ENCODE measurements around the gene C1orf226. TPM values are rescaled to one million over a fixed set of nuclear protein-coding genes. Genes with fewer than 3 reads are reported as not detected.

The C1orf226 gene
- polyA plus RNA-seq, 2 of the 4 experiments (the other 2 are of a cell fraction) = 0.32 to 0.37 TPM

- TF ChIP-seq FOSL2 (IDR thresholded peaks at IDR 0.05) (no peak), FOSL2 (CRISPR knock-in tag; IDR thresholded peaks at IDR 0.05) (no peak), POLR2AphosphoS2 (conservative IDR thresholded peaks at IDR 0.05; ENCODE audit: low read length) (no peak)
- Histone ChIP-seq H3K4me1 (no peaks in the 10 kb centered on the region), H3K4me3 (no peak overlapping the region), H3K27ac (no peak overlapping the region), H3K4me2 (no peak overlapping the region), H3K9me3 (no peaks in the 10 kb centered on the region)
- FAIRE-seq (no peak), DNase-seq (ENCODE audit: low read depth in 1 of 2, low spot score in 1 of 2) (no peak), ATAC-seq (no peak)
- POLR2A ChIA-PET = no interaction called here
- whole genome bisulfite sequencing (ENCODE audit: missing lambda C conversion rate) = 88% methylated on average over 35 of the region's 36 CpGs
- CTCF ChIA-PET = no interaction called here
Observed at GRCh38 chr1:162367073-162367472, 14.5 kb upstream of the C1orf226 start.

GRCh38 chr1:162367772-162368171 lies 13.8 kb upstream of the C1orf226 start:
- DNase-seq (ENCODE audit: low read depth in 1 of 2, low spot score in 1 of 2) (no peak), FAIRE-seq (no peak), ATAC-seq (no peak)
- Histone ChIP-seq H3K4me2 (no peak overlapping the region), H3K27ac (no peak overlapping the region), H3K9me3 (no peaks in the 10 kb centered on the region), H3K4me1 (no peaks in the 10 kb centered on the region), H3K4me3 (no peak overlapping the region)
- WGBS (ENCODE audit: missing lambda C conversion rate) = 74% methylated on average over 9 of the region's 10 CpGs
- ChIA-PET CTCF (no interaction called here), POLR2A (no interaction called here)
- TF ChIP-seq USF2 (IDR thresholded peaks at IDR 0.05) (no peak), POLR2A (IDR thresholded peaks at IDR 0.05; ENCODE audit: low read length) (no peak), RFX5 (IDR thresholded peaks at IDR 0.05) (no peak), HOXA7 (CRISPR knock-in tag; IDR thresholded peaks at IDR 0.05) (no peak), HMGXB4 (CRISPR knock-in tag; IDR thresholded peaks at IDR 0.05; ENCODE audit: borderline replicate concordance) (no peak), ELK1 (IDR thresholded peaks at IDR 0.05; ENCODE audit: low read depth, low read length) (no peak), SREBF2 (IDR thresholded peaks at IDR 0.05) (no peak), BHLHE40 (IDR thresholded peaks at IDR 0.05; ENCODE audit: low read depth, low read length) (no peak), MAZ (IDR thresholded peaks at IDR 0.05; ENCODE audit: borderline replicate concordance, low read depth, low read length) (no peak), NPAS2 (CRISPR knock-in tag; IDR thresholded peaks at IDR 0.05; ENCODE audit: borderline replicate concordance) (no peak), GATA3 (IDR thresholded peaks at IDR 0.05; ENCODE audit: borderline replicate concordance) (no peak), RAD21 (conservative IDR thresholded peaks at IDR 0.05 in 1 of 2, IDR thresholded peaks at IDR 0.05 in 1 of 2) (no peak), CBX2 (IDR thresholded peaks at IDR 0.05; ENCODE audit: borderline replicate concordance, low read depth) (no peak), FOSB (CRISPR knock-in tag; IDR thresholded peaks at IDR 0.05) (no peak)

- FAIRE-seq = no peak
- POLR2A ChIA-PET = no interaction called here
Observed at GRCh38 chr1:162368451-162368850, 13.1 kb upstream of the C1orf226 start.

More at GRCh38 chr1:162368451-162368850, 13.1 kb upstream of the C1orf226 start:
- H3K27ac ChIP-seq = no peak overlapping the region
- no peaks in the 10 kb centered on the region for H3K9me3 ChIP-seq
- H3K4me1 ChIP-seq = peaks cover 3% of the 10 kb centered on the region; the same call in 1 of the 3 replicates
- CTCF ChIA-PET = interaction anchor here (0.8 kb wide), 1 partner anchor 92 kb away, joined by 3 read pairs; no protein-coding TSS in a partner anchor
- H3K4me2 ChIP-seq = no peak overlapping the region
- 60% methylated on average over 4 of the region's 4 CpGs for WGBS (ENCODE audit: missing lambda C conversion rate)
- ATAC-seq (no peak), DNase-seq (ENCODE audit: low read depth in 1 of 2, low spot score in 1 of 2) (no peak)
- no peak overlapping the region for H3K4me3 ChIP-seq
- TF ChIP-seq HES2 (IDR thresholded peaks at IDR 0.05) = no peak
- no peak for TF ChIP-seq HMGXB4 (CRISPR knock-in tag; IDR thresholded peaks at IDR 0.05; ENCODE audit: borderline replicate concordance)
- no peak for TF ChIP-seq RARB (CRISPR knock-in tag; IDR thresholded peaks at IDR 0.05)
- TF ChIP-seq EP300 (IDR thresholded peaks at IDR 0.05) = no peak
- TF ChIP-seq CHD2 (IDR thresholded peaks at IDR 0.05; ENCODE audit: low read length, partially characterized antibody) = no peak
- no peak for TF ChIP-seq HOXB13 (CRISPR knock-in tag; IDR thresholded peaks at IDR 0.05; ENCODE audit: low read depth)
- no peak for TF ChIP-seq FOSB (CRISPR knock-in tag; IDR thresholded peaks at IDR 0.05)
- TF ChIP-seq PHF8 (IDR thresholded peaks at IDR 0.05; ENCODE audit: borderline replicate concordance, low read depth) = no peak
- TF ChIP-seq CEBPB (IDR thresholded peaks at IDR 0.05) = no peak
- TF ChIP-seq POLR2AphosphoS2 (conservative IDR thresholded peaks at IDR 0.05; ENCODE audit: low read length) = no peak
- TF ChIP-seq HOXB5 (CRISPR knock-in tag; IDR thresholded peaks at IDR 0.05) = no peak
